Naive B cell (primary cell): ENCODE results near the gene RPE. TPM values are rescaled to one million over a fixed set of nuclear protein-coding genes. Genes with fewer than 3 reads are reported as not detected.

ENCODE experiments used
- ATAC-seq, 2 donors: fragments of 150-1000 bp; cut with Tn5 transposase; 2 replicates each; pipeline ENCODE4 v1.10.0; 2021; ENCODE audit warnings: low read depth in 2 of 2, mild to moderate bottlenecking in 2 of 2, moderate library complexity in 2 of 2
- DNase-seq: peaks from one replicate; pipeline ENCODE4 v3.0.0; 2022
- H3K27ac Mint-ChIP-seq, 6 donors: one replicate each; pipeline ENCODE4 v1.8.0; 2020 to 2022; ENCODE audit warnings: mild to moderate bottlenecking in 6 of 6, mixed read lengths in 6 of 6, moderate library complexity in 5 of 6, inconsistent platforms in 2 of 6
- H3K27me3 Mint-ChIP-seq, 3 donors: one replicate each; pipeline ENCODE4 v1.8.0; 2021 to 2022; ENCODE audit warnings: mixed read lengths in 3 of 3, mild to moderate bottlenecking in 1 of 3
- H3K36me3 Mint-ChIP-seq, 2 donors: one replicate each; pipeline ENCODE4 v1.8.0; 2020 to 2022; ENCODE audit warnings: mixed read lengths in 2 of 2, inconsistent platforms in 1 of 2, mild to moderate bottlenecking in 1 of 2
- H3K4me1 Mint-ChIP-seq, 3 donors: one replicate each; pipeline ENCODE4 v1.8.0; 2020 to 2022; ENCODE audit warnings: mixed read lengths in 3 of 3, inconsistent platforms in 1 of 3, mild to moderate bottlenecking in 1 of 3, moderate library complexity in 1 of 3
- H3K4me3 Mint-ChIP-seq, 8 donors: one replicate each; pipeline ENCODE4 v1.8.0; 2020 to 2022; ENCODE audit warnings: mild to moderate bottlenecking in 8 of 8, mixed read lengths in 8 of 8, moderate library complexity in 8 of 8, inconsistent platforms in 2 of 8
- H3K9me3 Mint-ChIP-seq, 7 donors: one replicate each; pipeline ENCODE4 v1.8.0; 2020 to 2022; ENCODE audit warnings: mixed read lengths in 7 of 7, mild to moderate bottlenecking in 5 of 7, inconsistent platforms in 2 of 7, moderate library complexity in 1 of 7
- polyA plus RNA-seq, 6 donors: library from polyadenylated mRNA; unstranded; fragments of 300-500 nt; fragmentation: Illumina TruSeq; gene quantifications; one replicate each; pipeline ENCODE4 v1.2.3, GENCODE V29; 2021; ENCODE audit warnings: low read depth in 6 of 6

RPE gene
- polyA plus RNA-seq, 6 donors from 2014 or later: 15.9 to 24.0 (median 19.5) TPM

DNA sequence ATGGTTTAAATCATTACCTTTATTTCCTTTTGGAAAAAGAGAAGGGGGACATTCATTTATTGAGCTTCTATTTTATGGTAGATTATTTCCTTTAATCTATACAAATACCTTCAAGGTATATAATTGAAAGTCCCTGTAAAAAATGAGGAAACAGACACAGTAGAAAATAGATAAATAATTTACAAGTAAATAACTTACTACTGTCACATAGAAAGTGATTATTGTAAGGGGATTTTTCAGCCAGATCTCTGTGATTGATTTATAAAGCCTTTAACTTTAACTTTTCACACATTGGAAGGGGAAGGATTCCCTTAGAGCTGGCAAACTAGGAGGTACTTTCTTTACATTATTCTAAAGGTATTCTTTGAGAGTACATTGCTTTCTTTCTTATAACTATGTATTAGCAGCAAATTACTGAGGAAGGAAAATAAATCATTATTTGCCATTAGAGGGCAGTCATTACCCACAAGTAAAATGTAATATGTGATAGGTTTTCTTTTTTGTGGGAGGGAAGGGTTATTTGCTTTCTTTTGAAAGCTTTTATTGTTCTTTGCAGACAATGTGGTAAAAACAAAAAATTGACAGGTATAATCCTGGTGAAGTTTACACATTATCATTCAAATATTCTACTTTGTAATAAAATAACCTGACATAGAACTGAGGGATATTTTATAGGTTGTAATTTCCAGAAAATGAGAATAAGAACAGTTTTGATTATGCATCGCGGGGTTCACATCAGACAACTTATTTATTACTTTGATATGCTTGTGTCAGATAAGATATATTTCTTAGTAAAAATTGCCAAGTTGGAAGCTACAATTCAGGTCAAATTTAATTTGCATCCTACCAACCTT lies 24.8 kb upstream of the RPE start:
- Mint-ChIP-seq H3K4me1 (no peaks in the 10 kb centered on the region), H3K9me3 (no peaks in the 10 kb centered on the region), H3K27me3 (peaks cover 7 to 11% (median 8%) of the 10 kb centered on the region in 3 donors), H3K4me3 (no peak overlapping the region), H3K27ac (no peak overlapping the region), H3K36me3 (no peaks in the 10 kb centered on the region)
- ATAC-seq (no peak), DNase-seq (peak; percentile 25)

DNA sequence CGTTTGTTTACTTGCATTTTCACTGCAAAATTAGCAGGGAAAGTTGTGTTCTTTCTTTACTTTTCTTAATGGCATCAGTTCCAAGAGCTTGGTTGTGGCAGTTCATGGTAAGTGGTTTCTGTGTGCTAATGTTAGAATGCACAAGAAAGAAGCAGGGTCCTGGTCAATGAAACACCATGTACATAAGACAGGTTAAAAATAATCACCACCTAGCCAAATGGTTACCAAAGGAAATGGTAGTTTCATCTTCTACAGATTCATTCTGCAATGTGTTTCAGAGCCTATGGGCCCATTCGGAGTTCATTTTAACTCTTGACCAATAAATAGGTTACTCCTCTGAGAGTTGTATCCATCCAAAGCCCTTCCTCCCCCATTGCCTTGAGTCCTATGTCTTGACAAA lies 18.1 kb upstream of the RPE start:
- H3K27ac Mint-ChIP-seq: no peak overlapping the region
- no peaks in the 10 kb centered on the region for H3K36me3 Mint-ChIP-seq
- H3K4me1 Mint-ChIP-seq: peaks cover 0 to 4% (median 0%) of the 10 kb centered on the region in 3 donors
- ATAC-seq: no peak
- no peak overlapping the region for H3K4me3 Mint-ChIP-seq
- H3K9me3 Mint-ChIP-seq: no peaks in the 10 kb centered on the region
- no peak for DNase-seq
- H3K27me3 Mint-ChIP-seq: peaks cover 6 to 10% (median 9%) of the 10 kb centered on the region in 3 donors

GRCh38 chr2:209985874-209986273 lies 16.6 kb upstream of the RPE start:
- H3K9me3 Mint-ChIP-seq: no peaks in the 10 kb centered on the region
- H3K4me3 Mint-ChIP-seq: no peak overlapping the region
- no peaks in the 10 kb centered on the region for H3K36me3 Mint-ChIP-seq
- peak in 1 of 2 donors; percentile 20 for ATAC-seq
- no peak for DNase-seq
- H3K27ac Mint-ChIP-seq: no peak overlapping the region
- peaks cover 0 to 4% (median 0%) of the 10 kb centered on the region in 3 donors for H3K4me1 Mint-ChIP-seq
- H3K27me3 Mint-ChIP-seq: peaks cover 10 to 13% (median 13%) of the 10 kb centered on the region in 3 donors

- ATAC-seq (no peak), DNase-seq (no peak)
- no peak overlapping the region for H3K27ac Mint-ChIP-seq
- H3K27me3 Mint-ChIP-seq: peaks cover 10 to 15% (median 14%) of the 10 kb centered on the region in 3 donors
- peaks cover 0 to 4% (median 0%) of the 10 kb centered on the region in 3 donors for H3K4me1 Mint-ChIP-seq
- H3K9me3 Mint-ChIP-seq: no peaks in the 10 kb centered on the region
- H3K36me3 Mint-ChIP-seq: no peaks in the 10 kb centered on the region
- no peak overlapping the region for H3K4me3 Mint-ChIP-seq
These were observed 16.0 kb upstream of the RPE start for GRCh38 chr2:209986415-209986814.

DNA sequence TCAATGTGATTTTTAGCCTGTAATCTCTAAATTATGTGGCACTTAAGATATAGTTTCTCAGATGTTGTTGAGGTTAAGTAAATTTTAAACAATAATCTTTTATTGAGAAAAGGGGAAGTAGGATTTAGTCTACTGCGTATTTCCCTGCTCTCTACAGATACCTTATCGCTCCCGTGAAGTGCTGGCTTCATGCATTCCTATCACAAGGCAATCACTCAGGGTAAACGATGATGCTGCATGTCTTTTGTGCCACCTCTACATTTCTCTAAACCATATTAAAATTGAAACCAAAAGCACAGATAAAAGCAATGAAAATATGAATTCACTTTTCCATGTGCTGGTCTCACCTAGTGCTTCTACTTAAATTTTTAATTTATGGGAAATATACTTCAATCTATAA lies 14.4 kb upstream of the RPE start:
- Mint-ChIP-seq H3K9me3 (no peaks in the 10 kb centered on the region), H3K4me1 (peaks cover 0 to 4% (median 0%) of the 10 kb centered on the region in 3 donors), H3K4me3 (peak overlapping the region in 1 of 8 donors; percentile 52), H3K36me3 (no peaks in the 10 kb centered on the region), H3K27me3 (peaks cover 11 to 15% (median 14%) of the 10 kb centered on the region in 3 donors), H3K27ac (no peak overlapping the region)
- DNase-seq (no peak), ATAC-seq (peak; percentile 66 to 82)

DNA sequence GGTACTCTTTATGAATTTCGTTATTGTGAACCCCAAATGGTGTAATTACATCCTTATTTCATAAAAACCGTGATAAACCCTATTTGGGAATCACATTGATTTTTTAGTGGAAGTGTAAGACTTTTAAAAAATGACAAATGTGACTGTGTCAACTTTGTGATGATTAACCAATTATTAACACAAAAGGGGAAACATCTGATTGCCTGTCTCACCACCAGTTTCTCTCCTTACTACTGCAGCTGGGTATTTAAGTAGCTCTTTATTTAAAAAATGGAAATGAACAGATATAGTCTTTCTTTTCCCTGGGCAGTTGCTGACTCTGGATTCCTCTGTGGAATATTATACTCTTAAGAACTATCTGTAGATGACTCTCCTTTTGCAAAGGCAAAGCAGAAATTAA lies 11.6 kb upstream of the RPE start:
- Mint-ChIP-seq H3K27ac (no peak overlapping the region), H3K27me3 (peaks cover 15 to 23% (median 18%) of the 10 kb centered on the region in 3 donors), H3K4me3 (no peak overlapping the region), H3K36me3 (no peaks in the 10 kb centered on the region), H3K4me1 (peaks cover 0 to 4% (median 0%) of the 10 kb centered on the region in 3 donors), H3K9me3 (no peaks in the 10 kb centered on the region)
- DNase-seq (no peak), ATAC-seq (no peak)

DNA sequence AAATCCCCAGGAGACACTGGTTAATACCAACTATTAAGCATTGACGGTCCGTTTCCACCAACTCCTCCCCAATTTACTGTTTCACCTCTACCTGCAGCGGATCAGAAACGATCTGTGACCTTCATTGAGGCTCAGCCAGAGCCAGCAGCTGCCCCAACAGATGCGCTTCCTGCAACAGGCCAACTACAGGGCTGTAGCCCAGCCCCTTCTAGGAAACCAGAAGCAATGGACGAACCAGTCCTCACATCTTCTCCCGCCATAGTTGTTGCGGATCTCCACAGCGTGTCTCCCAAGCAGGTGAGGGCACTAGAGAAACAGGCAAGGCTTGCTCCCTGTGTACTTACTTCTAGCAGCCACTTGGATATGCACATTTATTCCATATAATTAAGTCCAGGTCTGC lies 8.5 kb upstream of the RPE start:
- no peaks in the 10 kb centered on the region for H3K36me3 Mint-ChIP-seq
- no peak for ATAC-seq
- no peaks in the 10 kb centered on the region for H3K9me3 Mint-ChIP-seq
- no peaks in the 10 kb centered on the region for H3K4me1 Mint-ChIP-seq
- DNase-seq: no peak
- H3K27me3 Mint-ChIP-seq: peaks cover 15 to 24% (median 18%) of the 10 kb centered on the region in 3 donors
- no peak overlapping the region for H3K27ac Mint-ChIP-seq
- no peak overlapping the region for H3K4me3 Mint-ChIP-seq

DNA sequence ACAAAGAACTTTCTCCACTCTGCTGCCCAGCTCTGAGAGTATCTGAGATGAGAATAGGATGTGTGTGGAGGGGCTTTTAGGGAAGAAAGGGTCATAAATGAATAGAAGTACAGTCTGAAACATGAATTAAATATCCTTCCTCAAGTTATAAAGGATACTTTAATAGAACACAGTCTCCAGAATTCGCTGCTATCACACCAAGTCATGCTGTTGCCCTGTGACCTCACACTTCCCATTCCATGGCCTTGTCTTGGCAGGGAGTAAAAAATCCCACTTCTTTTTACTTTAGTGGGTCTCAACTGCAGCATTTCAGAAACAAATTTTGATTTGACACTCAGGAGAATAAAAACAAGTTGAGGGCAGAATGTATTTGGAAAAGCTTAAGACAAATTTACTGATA lies 3.8 kb upstream of the RPE start:
- no peak overlapping the region for H3K27ac Mint-ChIP-seq

GRCh38 chr2:210000464-210001324 lies 1.7 kb upstream of the RPE start:
- DNase-seq (no peak), ATAC-seq (no peak)
- Mint-ChIP-seq H3K4me3 (peak overlapping the region in 2 of 8 donors; percentile 97), H3K4me1 (peaks cover 20 to 36% (median 24%) of the 10 kb centered on the region in 3 donors), H3K36me3 (no peaks in the 10 kb centered on the region), H3K27me3 (peaks cover 4 to 11% (median 9%) of the 10 kb centered on the region in 3 donors), H3K9me3 (no peaks in the 10 kb centered on the region), H3K27ac (no peak overlapping the region)

More for the DNA sequence above, 3.8 kb upstream of the RPE start:
- ATAC-seq (no peak), DNase-seq (no peak)
- H3K27me3 Mint-ChIP-seq: peaks cover 10 to 25% (median 21%) of the 10 kb centered on the region in 3 donors
- H3K4me1 Mint-ChIP-seq: peaks cover 7 to 20% (median 11%) of the 10 kb centered on the region in 3 donors
- H3K9me3 Mint-ChIP-seq: no peaks in the 10 kb centered on the region
- no peaks in the 10 kb centered on the region for H3K36me3 Mint-ChIP-seq
- H3K4me3 Mint-ChIP-seq: peak overlapping the region in 1 of 8 donors; percentile 13

DNA sequence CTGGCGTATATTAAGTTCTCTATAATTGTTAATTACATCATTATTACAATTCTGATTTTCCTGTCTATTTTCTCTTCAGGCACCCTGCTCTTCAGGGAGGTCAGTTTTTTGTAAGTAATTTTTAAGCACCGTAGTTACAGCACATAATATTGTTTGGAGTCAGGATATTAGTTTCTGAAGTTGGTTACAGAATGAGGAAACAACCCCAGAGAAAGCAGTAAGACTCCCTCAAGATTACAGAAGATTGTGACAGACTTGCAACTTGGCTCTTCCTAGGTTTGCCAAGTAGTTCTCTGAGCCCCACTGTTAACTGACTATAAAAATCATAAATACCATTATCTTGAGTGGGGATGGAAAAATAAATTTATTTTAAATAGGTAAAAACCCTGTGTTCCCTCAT lies 921 bp downstream of the RPE start:
- ATAC-seq: no peak
- no peaks in the 10 kb centered on the region for H3K36me3 Mint-ChIP-seq
- no peak for DNase-seq

DNA sequence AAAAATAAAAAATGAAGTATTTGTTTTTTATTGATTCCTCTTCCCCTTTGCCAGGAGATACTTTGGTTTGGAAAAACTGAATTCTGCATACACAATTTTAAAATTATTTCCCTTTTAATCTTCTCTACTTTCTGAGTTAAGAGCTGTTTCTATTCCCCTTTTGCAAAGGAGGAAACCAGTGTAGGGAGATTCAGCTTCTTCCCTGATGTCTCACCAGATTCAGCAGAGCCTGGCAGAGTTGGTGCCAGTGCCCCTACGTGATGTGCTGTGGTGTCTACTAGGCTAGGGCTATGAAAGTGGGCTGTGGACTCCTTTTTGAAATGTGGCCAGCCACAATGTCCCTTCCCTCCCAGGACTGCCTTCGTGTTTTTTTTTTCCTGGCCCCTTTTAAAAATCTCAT lies 2.4 kb downstream of the RPE start:
- Mint-ChIP-seq H3K9me3 (no peaks in the 10 kb centered on the region), H3K27ac (peak overlapping the region in 4 of 6 donors; percentile 25 to 73 (median 50)), H3K27me3 (peaks cover under 1 to 4% (median 1%) of the 10 kb centered on the region in 3 donors), H3K4me1 (peaks cover 36 to 52% (median 44%) of the 10 kb centered on the region in 3 donors), H3K4me3 (peak overlapping the region in 6 of 8 donors; percentile 3 to 97 (median 68)), H3K36me3 (peaks cover 0 to 3% of the 10 kb centered on the region in 2 donors)
- DNase-seq (no peak), ATAC-seq (no peak)

More for the DNA sequence above, 921 bp downstream of the RPE start:
- peak overlapping the region in 5 of 6 donors; percentile 12 to 96 (median 89) for H3K27ac Mint-ChIP-seq
- peak overlapping the region; percentile 89 to 99 (median 96) for H3K4me3 Mint-ChIP-seq
- no peaks in the 10 kb centered on the region for H3K9me3 Mint-ChIP-seq
- peaks cover 34 to 50% (median 44%) of the 10 kb centered on the region in 3 donors for H3K4me1 Mint-ChIP-seq
- H3K27me3 Mint-ChIP-seq: peaks cover 4 to 9% (median 8%) of the 10 kb centered on the region in 3 donors

DNA sequence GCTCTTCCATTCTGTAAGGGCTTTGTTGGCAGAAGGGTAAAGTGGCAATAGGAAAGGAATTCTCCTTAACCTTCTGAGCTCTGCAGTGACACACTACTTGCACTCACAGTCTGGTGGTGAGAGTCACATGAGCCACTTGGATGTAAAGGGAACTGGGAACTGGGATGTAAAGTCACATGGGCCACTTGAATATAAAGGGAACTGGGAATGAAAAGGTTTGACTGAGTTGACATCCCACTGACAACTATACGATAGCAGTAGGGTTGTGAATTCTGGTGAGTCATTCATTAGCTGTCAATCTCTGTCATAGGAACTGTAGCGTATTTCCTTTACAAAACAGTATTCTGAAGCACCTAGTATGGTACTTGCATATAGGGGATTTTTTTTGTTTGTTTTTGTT lies 5.5 kb downstream of the RPE start:
- Mint-ChIP-seq H3K4me1 (peaks cover 31 to 43% (median 35%) of the 10 kb centered on the region in 3 donors), H3K4me3 (peak overlapping the region in 1 of 8 donors; percentile 53), H3K9me3 (no peaks in the 10 kb centered on the region), H3K27ac (peak overlapping the region in 3 of 6 donors; percentile 8 to 61 (median 46)), H3K27me3 (no peaks in the 10 kb centered on the region), H3K36me3 (peaks cover 0 to 6% of the 10 kb centered on the region in 2 donors)
- no peak for ATAC-seq
- no peak for DNase-seq

DNA sequence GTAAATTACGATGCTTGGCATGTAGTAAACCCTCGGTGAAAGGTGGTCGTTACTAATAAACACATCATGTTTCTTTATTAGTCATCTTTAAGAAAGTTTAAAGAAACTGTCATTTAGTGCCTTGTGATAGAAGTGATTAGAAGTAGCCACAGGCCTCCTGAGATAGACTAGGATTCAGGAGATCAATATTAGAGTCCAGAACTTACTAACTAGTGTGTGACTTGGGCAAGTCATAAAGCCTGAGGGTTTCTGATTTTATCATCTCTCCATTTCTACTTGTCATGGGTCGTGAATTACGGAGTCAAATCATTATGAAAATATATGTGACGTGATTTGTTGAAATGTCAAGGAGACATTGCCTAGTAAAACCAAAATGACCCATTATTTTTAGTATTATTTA lies 6.7 kb downstream of the RPE start:
- Mint-ChIP-seq H3K27me3 (no peaks in the 10 kb centered on the region), H3K4me3 (no peak overlapping the region), H3K36me3 (peaks cover 0 to 6% of the 10 kb centered on the region in 2 donors), H3K4me1 (peaks cover 31 to 34% (median 33%) of the 10 kb centered on the region in 3 donors), H3K9me3 (no peaks in the 10 kb centered on the region), H3K27ac (no peak overlapping the region)
- no peak for DNase-seq
- no peak for ATAC-seq
